ENCODE data around the gene GRM5.

GRCh38 chr11:88555018-88555828, 510.6 kb downstream of the GRM5 start:
- TF ChIP-seq CTCF (IDR thresholded peaks at IDR 0.05) (no peak), EZH2 (IDR thresholded peaks at IDR 0.05) (no peak), EZH2phosphoT487 (IDR thresholded peaks at IDR 0.05) (no peak)

Measured in neural progenitor cell (in vitro differentiated cells).